ENCODE data around the gene GLYATL1.

Gene GLYATL1

GRCh38 chr11:58933661-58934060 lies 5.6 kb upstream of the GLYATL1 start:
- TF ChIP-seq CTCF (IDR thresholded peaks at IDR 0.05): no peak
- H3K9me3 ChIP-seq: no peaks in the 10 kb centered on the region
- no peaks in the 10 kb centered on the region for H3K36me3 ChIP-seq
- no peak overlapping the region for H3K27ac ChIP-seq
- H3K27me3 ChIP-seq: peaks cover 4% of the 10 kb centered on the region
- no peaks in the 10 kb centered on the region for H3K4me1 ChIP-seq (ENCODE audit: control insufficient read depth in 1 of 2, insufficient read depth in 1 of 2, low read depth in 1 of 2, low read length in 1 of 2)
- H3K4me3 ChIP-seq (ENCODE audit: low read depth in 1 of 2, low read length in 1 of 2): no peak overlapping the region

- Histone ChIP-seq H3K27me3 (no peaks in the 10 kb centered on the region), H3K4me3 (ENCODE audit: low read depth in 1 of 2, low read length in 1 of 2) (no peak overlapping the region), H3K4me1 (ENCODE audit: control insufficient read depth in 1 of 2, insufficient read depth in 1 of 2, low read depth in 1 of 2, low read length in 1 of 2) (no peaks in the 10 kb centered on the region), H3K36me3 (no peaks in the 10 kb centered on the region), H3K9me3 (no peaks in the 10 kb centered on the region), H3K27ac (no peak overlapping the region)
- TF ChIP-seq CTCF (IDR thresholded peaks at IDR 0.05): no peak
Measured at GRCh38 chr11:58934945-58935513, 4.3 kb upstream of the GLYATL1 start.

DNA sequence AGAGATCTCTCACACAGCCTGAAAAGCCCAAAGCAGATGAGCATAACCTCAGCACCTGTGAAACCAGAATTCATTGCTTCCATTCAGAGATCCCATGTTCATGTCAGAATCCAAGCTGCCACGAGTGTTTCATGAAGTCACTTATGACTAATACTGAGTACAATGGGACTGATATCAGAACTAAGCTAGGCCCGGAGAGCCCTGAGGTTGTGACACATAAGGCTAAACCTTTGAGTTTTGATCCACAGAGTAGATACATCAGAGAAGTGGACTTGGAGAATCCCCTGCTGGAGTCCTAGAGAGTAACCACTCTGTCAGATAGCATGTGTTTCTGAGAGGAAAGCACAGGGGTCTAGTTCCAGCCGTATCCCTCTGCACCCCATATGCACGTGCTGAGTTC lies 890 bp upstream of the GLYATL1 start:
- TF ChIP-seq CTCF (IDR thresholded peaks at IDR 0.05): no peak
- no peaks in the 10 kb centered on the region for H3K27me3 ChIP-seq
- H3K4me1 ChIP-seq (ENCODE audit: control insufficient read depth in 1 of 2, insufficient read depth in 1 of 2, low read depth in 1 of 2, low read length in 1 of 2): no peaks in the 10 kb centered on the region
- no peaks in the 10 kb centered on the region for H3K9me3 ChIP-seq
- no peak overlapping the region for H3K4me3 ChIP-seq (ENCODE audit: low read depth in 1 of 2, low read length in 1 of 2)
- H3K27ac ChIP-seq: no peak overlapping the region
- H3K36me3 ChIP-seq: no peaks in the 10 kb centered on the region

DNA sequence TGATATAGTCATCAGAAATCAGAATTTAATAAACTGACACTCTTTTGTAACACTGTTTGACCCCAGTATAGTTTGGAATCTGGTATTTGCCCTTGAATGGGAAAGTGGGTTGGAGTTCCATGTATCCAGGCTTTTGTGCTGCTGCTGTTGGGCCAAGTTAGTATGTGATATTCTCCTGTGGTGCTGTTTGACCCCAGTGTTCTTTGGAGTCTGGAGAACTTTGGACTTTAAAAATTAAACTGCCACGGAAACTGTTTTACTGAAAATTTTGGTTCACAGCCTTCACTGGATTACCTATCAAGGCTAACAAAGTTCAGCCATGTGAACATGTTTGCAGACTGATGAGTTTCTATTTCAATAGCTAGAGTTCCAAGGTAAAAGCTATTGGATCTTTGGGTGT lies 740 bp downstream of the GLYATL1 start:
- H3K36me3 ChIP-seq: no peaks in the 10 kb centered on the region
- H3K4me1 ChIP-seq (ENCODE audit: control insufficient read depth in 1 of 2, insufficient read depth in 1 of 2, low read depth in 1 of 2, low read length in 1 of 2): no peaks in the 10 kb centered on the region
- H3K27me3 ChIP-seq: no peaks in the 10 kb centered on the region
- no peak overlapping the region for H3K4me3 ChIP-seq (ENCODE audit: low read depth in 1 of 2, low read length in 1 of 2)
- TF ChIP-seq CTCF (IDR thresholded peaks at IDR 0.05): no peak
- no peak overlapping the region for H3K27ac ChIP-seq
- H3K9me3 ChIP-seq: no peaks in the 10 kb centered on the region

- Histone ChIP-seq H3K9me3 (no peaks in the 10 kb centered on the region), H3K4me1 (ENCODE audit: control insufficient read depth in 1 of 2, insufficient read depth in 1 of 2, low read depth in 1 of 2, low read length in 1 of 2) (no peaks in the 10 kb centered on the region), H3K27me3 (no peaks in the 10 kb centered on the region), H3K36me3 (no peaks in the 10 kb centered on the region), H3K27ac (no peak overlapping the region), H3K4me3 (ENCODE audit: low read depth in 1 of 2, low read length in 1 of 2) (no peak overlapping the region)
- TF ChIP-seq CTCF (IDR thresholded peaks at IDR 0.05): no peak
Measured at GRCh38 chr11:58941838-58942237, 2.5 kb downstream of the GLYATL1 start.

DNA sequence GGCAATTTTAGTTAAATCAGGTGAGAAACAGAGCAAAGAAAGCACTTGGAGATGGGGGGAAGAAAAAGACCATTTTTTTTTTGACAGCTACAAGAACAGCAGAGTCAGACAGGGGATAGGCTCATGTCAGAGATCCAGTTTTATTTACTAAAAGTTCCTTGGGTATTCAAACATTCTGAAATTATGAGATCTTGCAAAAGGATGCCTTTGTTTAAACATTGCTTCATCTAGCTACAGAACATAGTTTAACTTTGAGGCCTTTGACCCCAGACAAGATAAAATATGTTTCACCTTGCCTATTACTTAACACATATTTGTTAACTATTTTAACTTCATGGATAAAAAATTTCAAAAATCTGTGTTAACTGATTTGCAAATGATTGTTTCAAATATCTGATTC lies 6.4 kb downstream of the GLYATL1 start:
- no peaks in the 10 kb centered on the region for H3K9me3 ChIP-seq
- H3K27me3 ChIP-seq: no peaks in the 10 kb centered on the region
- no peak for TF ChIP-seq CTCF (IDR thresholded peaks at IDR 0.05)

More for the DNA sequence above, 6.4 kb downstream of the GLYATL1 start:
- Histone ChIP-seq H3K4me1 (ENCODE audit: control insufficient read depth in 1 of 2, insufficient read depth in 1 of 2, low read depth in 1 of 2, low read length in 1 of 2) (no peaks in the 10 kb centered on the region), H3K36me3 (no peaks in the 10 kb centered on the region), H3K4me3 (ENCODE audit: low read depth in 1 of 2, low read length in 1 of 2) (no peak overlapping the region), H3K27ac (no peak overlapping the region)

All from neutrophil (primary cell).